Measurements from ENCODE around the gene FOXN1.

The FOXN1 gene

GRCh38 chr17:28580959-28581358, 74.8 kb downstream of the FOXN1 start:
- Histone ChIP-seq H3K9me3 (ENCODE audit: control insufficient read depth, low read length) (no peaks in the 10 kb centered on the region), H3K4me2 (ENCODE audit: low read length) (no peak overlapping the region), H3K9ac (no peak overlapping the region), H3K79me2 (no peaks in the 10 kb centered on the region), H3K27me3 (ENCODE audit: control insufficient read depth, insufficient read depth, low read length) (no peaks in the 10 kb centered on the region), H3K4me1 (no peaks in the 10 kb centered on the region), H3K36me3 (ENCODE audit: control insufficient read depth, insufficient read depth, low read length) (no peaks in the 10 kb centered on the region), H3K27ac (no peak overlapping the region), H2AFZ (no peak overlapping the region), H3K4me3 (ENCODE audit: low read depth, low read length) (no peak overlapping the region)
- no peak for TF ChIP-seq CTCF (IDR thresholded peaks at IDR 0.05)

- Histone ChIP-seq H3K36me3 (ENCODE audit: control insufficient read depth, insufficient read depth, low read length) (no peaks in the 10 kb centered on the region), H3K4me3 (ENCODE audit: low read depth, low read length) (no peak overlapping the region), H3K27me3 (ENCODE audit: control insufficient read depth, insufficient read depth, low read length) (no peaks in the 10 kb centered on the region), H2AFZ (no peak overlapping the region), H3K9me3 (ENCODE audit: control insufficient read depth, low read length) (no peaks in the 10 kb centered on the region), H3K9ac (no peak overlapping the region), H3K27ac (no peak overlapping the region), H3K4me1 (no peaks in the 10 kb centered on the region), H3K79me2 (no peaks in the 10 kb centered on the region), H3K4me2 (ENCODE audit: low read length) (no peak overlapping the region)
- TF ChIP-seq CTCF (IDR thresholded peaks at IDR 0.05): no peak
Measured at GRCh38 chr17:28582513-28582912, 76.4 kb downstream of the FOXN1 start.

- no peaks in the 10 kb centered on the region for H3K27me3 ChIP-seq (ENCODE audit: control insufficient read depth, insufficient read depth, low read length)
- no peak overlapping the region for H3K4me3 ChIP-seq (ENCODE audit: low read depth, low read length)
- no peaks in the 10 kb centered on the region for H3K79me2 ChIP-seq
- no peaks in the 10 kb centered on the region for H3K9me3 ChIP-seq (ENCODE audit: control insufficient read depth, low read length)
- no peak overlapping the region for H3K4me2 ChIP-seq (ENCODE audit: low read length)
- no peak for TF ChIP-seq CTCF (IDR thresholded peaks at IDR 0.05)
- no peak overlapping the region for H3K27ac ChIP-seq
- H2AFZ ChIP-seq: no peak overlapping the region
- no peak overlapping the region for H3K9ac ChIP-seq
- H3K36me3 ChIP-seq (ENCODE audit: control insufficient read depth, insufficient read depth, low read length): no peaks in the 10 kb centered on the region
- H3K4me1 ChIP-seq: no peaks in the 10 kb centered on the region
Measured at GRCh38 chr17:28584434-28584833, 78.3 kb downstream of the FOXN1 start.

- Histone ChIP-seq H3K9ac (no peak overlapping the region), H3K36me3 (ENCODE audit: control insufficient read depth, insufficient read depth, low read length) (no peaks in the 10 kb centered on the region), H3K27ac (no peak overlapping the region), H3K4me1 (no peaks in the 10 kb centered on the region), H3K4me3 (ENCODE audit: low read depth, low read length) (no peak overlapping the region), H3K4me2 (ENCODE audit: low read length) (no peak overlapping the region), H3K79me2 (no peaks in the 10 kb centered on the region), H3K9me3 (ENCODE audit: control insufficient read depth, low read length) (no peaks in the 10 kb centered on the region), H2AFZ (no peak overlapping the region), H3K27me3 (ENCODE audit: control insufficient read depth, insufficient read depth, low read length) (no peaks in the 10 kb centered on the region)
- TF ChIP-seq CTCF (IDR thresholded peaks at IDR 0.05): no peak
Measured at GRCh38 chr17:28585851-28586250, 79.7 kb downstream of the FOXN1 start.

All from parathyroid adenoma (tissue), 2 donors.